ENCODE measurements around the gene ZNF101. TPM values are rescaled to one million over a fixed set of nuclear protein-coding genes. Genes with fewer than 3 reads are reported as not detected.

The ZNF101 gene
- total and polyA plus RNA-seq, 9 of the 15 experiments (the other 6 are each of a cell fraction or from before 2014, with no cell fraction given): 9.6 to 20.3 (median 12.4) TPM

- no peak for TF ChIP-seq ZNF518B (CRISPR knock-in tag; IDR thresholded peaks at IDR 0.05)
- peak; percentile 32 for TF ChIP-seq CXXC5 (CRISPR knock-in tag; IDR thresholded peaks at IDR 0.05)
- TF ChIP-seq CHCHD3 (CRISPR knock-in tag; IDR thresholded peaks at IDR 0.05): no peak
- TF ChIP-seq TAF9B (IDR thresholded peaks at IDR 0.05; ENCODE audit: partially characterized antibody): peak; percentile 58
- 0 out of 4 replicates have a peak, but pooled peaks of 1 of the 2 experiments have one; percentile 42 for TF ChIP-seq TEAD1 (CRISPR knock-in tag; IDR thresholded peaks at IDR 0.05)
- no peak for TF ChIP-seq SMARCC2 (IDR thresholded peaks at IDR 0.05; ENCODE audit: low read depth)
- TF ChIP-seq GMEB1 (CRISPR knock-in tag; IDR thresholded peaks at IDR 0.05): 0 out of 2 replicates have a peak, but pooled peaks have one; percentile 31
- no peak for TF ChIP-seq KLF6 (CRISPR knock-in tag; IDR thresholded peaks at IDR 0.05; ENCODE audit: borderline replicate concordance)
- no peak for TF ChIP-seq THRB (CRISPR knock-in tag; conservative IDR thresholded peaks at IDR 0.05)
- TF ChIP-seq CEBPB (tag; IDR thresholded peaks at IDR 0.05): peak; percentile 95
- no peak for TF ChIP-seq SAFB (IDR thresholded peaks at IDR 0.05; ENCODE audit: borderline replicate concordance, low read depth, low read length)
- no peak for TF ChIP-seq EGR1 (conservative IDR thresholded peaks at IDR 0.05)
- no peak for TF ChIP-seq XRCC5 (IDR thresholded peaks at IDR 0.05; ENCODE audit: low read depth, low read length)
- TF ChIP-seq ZNF324 (CRISPR knock-in tag; IDR thresholded peaks at IDR 0.05): no peak
- TF ChIP-seq MLX (CRISPR knock-in tag; conservative IDR thresholded peaks at IDR 0.05): no peak
- peak; percentile 72; the same call in 1 of the 2 replicates for TF ChIP-seq EP400 (IDR thresholded peaks at IDR 0.05)
- TF ChIP-seq CBFA2T2 (conservative IDR thresholded peaks at IDR 0.05): no peak
- no peak for TF ChIP-seq ZNF707 (CRISPR knock-in tag; conservative IDR thresholded peaks at IDR 0.05)
- TF ChIP-seq KAT2B (IDR thresholded peaks at IDR 0.05; ENCODE audit: low read depth, low read length): no peak
- TF ChIP-seq ZNF143 (CRISPR knock-in tag; IDR thresholded peaks at IDR 0.05): no peak
- TF ChIP-seq ZNF551 (CRISPR knock-in tag; IDR thresholded peaks at IDR 0.05): no peak
Observed at GRCh38 chr19:19732579-19733501, 64.2 kb downstream of the ZNF101 start, which contains the start of gene ZNF14 (continued).
